Liver (tissue), 4 donors: ENCODE measurements around the gene ZNF578. TPM values are rescaled to one million over a fixed set of nuclear protein-coding genes. Genes with fewer than 3 reads are reported as not detected.

Experiments used
- polyA plus RNA-seq, 2 donors: library from polyadenylated mRNA; stranded (reverse) in 1 of 2; unstranded in 1 of 2; fragments of 200-250 nt in 1 of 2; fragments of >200 nt in 1 of 2; fragmentation: Nextera tagmentation in 1 of 2; extraction: Ambion mirVana in 1 of 2; gene quantifications; one replicate each; pipeline versions ENCODE4 v1.2.1 to v1.2.3, GENCODE V29; 2013 to 2015
- total RNA-seq, 2 donors: library from RNA; depleted of rRNA; stranded (reverse); fragments of >200 nt; gene quantifications; one replicate each; pipeline ENCODE4 v1.2.3, GENCODE V29; 2014
- donor health status: healthy.
- donor health status: healthy.
- donor health status: healthy.

ZNF578 gene
- total and polyA plus RNA-seq, 4 donors = 0.09 to 0.56 (median 0.25) TPM; not detected in 1

Other genes starting within 250 kb of the ZNF578 start
- 1 to 10 TPM; 4.0 to 4.9 TPM for gene ZNF766, start 184.0 kb upstream of the ZNF578 start, total RNA-seq
- 1 to 10 TPM; 1.6 to 3.5 TPM for gene ZNF766, start 184.0 kb upstream of the ZNF578 start, polyA plus RNA-seq
- gene ZNF480, start 156.4 kb upstream of the ZNF578 start, total RNA-seq = 1 to 10 TPM; 3.4 to 3.5 TPM
- 1 to 10 TPM; 1.8 to 7.3 TPM for gene ZNF480, start 156.4 kb upstream of the ZNF578 start, polyA plus RNA-seq
- under 1 TPM; 0.08 to 0.89 TPM for gene ZNF610, start 117.3 kb upstream of the ZNF578 start, total RNA-seq
- under 1 TPM; 0.21 to 0.25 TPM for gene ZNF610, start 117.3 kb upstream of the ZNF578 start, polyA plus RNA-seq
- gene ZNF880, start 83.6 kb upstream of the ZNF578 start, total RNA-seq = 1 to 10 TPM; 2.2 to 3.3 TPM
- gene ZNF880, start 83.6 kb upstream of the ZNF578 start, polyA plus RNA-seq = 1 to 10 TPM; 2.1 to 2.6 TPM
- gene ZNF528, start 55.7 kb upstream of the ZNF578 start, total RNA-seq = 1 to 10 TPM; 4.2 to 5.5 TPM
- gene ZNF528, start 55.7 kb upstream of the ZNF578 start, polyA plus RNA-seq = 1 to 10 TPM in 1 of 2 donors, under 1 TPM in 1; 0.82 to 1.8 TPM
- gene ZNF534, start 24.4 kb upstream of the ZNF578 start, total RNA-seq = not detected
- not detected for gene ZNF534, start 24.4 kb upstream of the ZNF578 start, polyA plus RNA-seq
- 1 to 10 TPM; 8.7 to 9.4 TPM for gene ZNF808, start 74.1 kb downstream of the ZNF578 start, total RNA-seq
- 1 to 10 TPM in 1 of 2 donors, under 1 TPM in 1; 0.88 to 1.7 TPM for gene ZNF808, start 74.1 kb downstream of the ZNF578 start, polyA plus RNA-seq
- gene ZNF701, start 116.7 kb downstream of the ZNF578 start, total RNA-seq = 10 to 100 TPM in 1 of 2 donors, 1 to 10 TPM in 1; 4.9 to 12.8 TPM
- gene ZNF701, start 116.7 kb downstream of the ZNF578 start, polyA plus RNA-seq = 1 to 10 TPM in 1 of 2 donors, under 1 TPM in 1; 0.75 to 1.1 TPM
- gene ZNF83, start 184.8 kb downstream of the ZNF578 start, total RNA-seq = 10 to 100 TPM in 1 of 2 donors, 1 to 10 TPM in 1; 8.2 to 19.8 TPM
- gene ZNF83, start 184.8 kb downstream of the ZNF578 start, polyA plus RNA-seq = 1 to 10 TPM; 2.7 to 3.6 TPM